ENCODE data around the gene MCL1. TPM values are rescaled to one million over a fixed set of nuclear protein-coding genes. Genes with fewer than 3 reads are reported as not detected.

Gene MCL1
- polyA plus RNA-seq, 1 of the 3 experiments (the other 2 are of a cell fraction), result 110 TPM

DNA sequence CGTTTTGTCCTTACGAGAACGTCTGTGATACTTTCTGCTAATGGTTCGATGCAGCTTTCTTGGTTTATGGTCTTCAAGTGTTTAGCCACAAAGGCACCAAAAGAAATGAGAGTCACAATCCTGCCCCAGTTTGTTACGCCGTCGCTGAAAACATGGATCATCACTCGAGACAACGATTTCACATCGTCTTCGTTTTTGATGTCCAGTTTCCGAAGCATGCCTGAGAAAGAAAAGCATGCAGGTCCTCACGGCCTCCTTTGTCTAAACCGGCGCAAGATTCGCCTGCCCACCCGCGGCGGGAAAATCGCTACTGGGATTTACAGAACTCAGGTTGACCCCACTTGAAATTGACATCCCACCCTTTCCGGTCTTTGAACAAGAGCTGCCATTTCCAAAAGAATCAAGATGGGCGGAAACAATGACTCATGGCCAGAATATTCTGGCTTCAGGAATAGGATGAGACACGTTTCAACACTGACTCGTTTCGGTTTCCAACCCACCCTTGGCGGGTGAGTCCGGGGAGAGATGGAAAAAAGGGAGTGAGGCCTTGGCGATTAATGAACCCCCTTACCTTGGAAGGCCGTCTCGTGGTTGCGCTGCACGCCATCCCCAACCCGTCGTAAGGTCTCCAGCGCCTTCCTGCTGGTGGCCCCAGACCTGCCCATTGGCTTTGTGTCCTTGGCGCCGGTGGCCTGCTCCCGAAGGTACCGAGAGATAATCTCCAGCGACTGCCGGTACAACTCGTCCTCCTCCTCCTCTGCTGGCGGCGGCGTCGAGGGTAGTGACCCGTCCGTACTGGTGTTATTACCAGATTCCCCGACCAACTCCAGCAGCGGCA, 919 bp downstream of the MCL1 start:
- no peaks in the 10 kb centered on the region for H3K27me3 ChIP-seq (ENCODE audit: insufficient read depth)
- H3F3A ChIP-seq (replicated peaks; ENCODE audit: insufficient read depth), result peaks cover 60% of the 10 kb centered on the region
- DNase-seq, result peak; percentile 27
- WGBS (ENCODE audit: low lambda C conversion rate), result under 1% methylated on average over 43 of the region's 50 CpGs
- CTCF ChIA-PET, result interaction anchor here (1.1 to 13.4 kb wide), 3 partner anchors 17 to 62 kb away, joined by 3 to 142 read pairs (median 4); partner anchors contain the start of gene FALEC
- H3K4me1 ChIP-seq (ENCODE audit: control insufficient read depth in 1 of 2, insufficient read depth in 2 of 2, low read depth in 1 of 2, low read length in 1 of 2), result peaks cover 14 to 28% of the 10 kb centered on the region in 2 experiments; a peak in 3 of 4 replicates
- H2AFZ ChIP-seq (ENCODE audit: low read depth), result no peak overlapping the region
- H3K4me2 ChIP-seq, result peak overlapping the region; percentile 89
- H3K79me2 ChIP-seq (ENCODE audit: insufficient read depth), result peaks cover 84% of the 10 kb centered on the region
- H3K4me3 ChIP-seq (ENCODE audit: low read depth in 2 of 2, low read length in 1 of 2), result peak overlapping the region; percentile 95 to 98
- H3K9me3 ChIP-seq, result no peaks in the 10 kb centered on the region
- no peaks in the 10 kb centered on the region for H3K9me2 ChIP-seq
- POLR2A ChIA-PET, result interaction anchor here (0.6 to 7.0 kb wide), 10 partner anchors 8 to 427 kb away, joined by 3 to 149 read pairs (median 4); partner anchors contain the start of genes APH1A and ENSA
- H3K9ac ChIP-seq, result peak overlapping the region; percentile 100
- peak overlapping the region; percentile 97 to 100 for H3K27ac ChIP-seq (ENCODE audit: low read depth in 2 of 2, low read length in 1 of 2)
- peaks cover 56% of the 10 kb centered on the region for H4K20me1 ChIP-seq (ENCODE audit: insufficient read depth)
- peaks cover 46 to 56% of the 10 kb centered on the region in 2 experiments for H3K36me3 ChIP-seq (replicated peaks in 1 of 2; ENCODE audit: control insufficient read depth in 1 of 2, insufficient read depth in 2 of 2, low read length in 1 of 2)
- TF ChIP-seq YY1 (IDR thresholded peaks at IDR 0.05; ENCODE audit: low read depth), result peak; percentile 73; the same call in 1 of the 2 replicates
- TF ChIP-seq, protein P1, sequence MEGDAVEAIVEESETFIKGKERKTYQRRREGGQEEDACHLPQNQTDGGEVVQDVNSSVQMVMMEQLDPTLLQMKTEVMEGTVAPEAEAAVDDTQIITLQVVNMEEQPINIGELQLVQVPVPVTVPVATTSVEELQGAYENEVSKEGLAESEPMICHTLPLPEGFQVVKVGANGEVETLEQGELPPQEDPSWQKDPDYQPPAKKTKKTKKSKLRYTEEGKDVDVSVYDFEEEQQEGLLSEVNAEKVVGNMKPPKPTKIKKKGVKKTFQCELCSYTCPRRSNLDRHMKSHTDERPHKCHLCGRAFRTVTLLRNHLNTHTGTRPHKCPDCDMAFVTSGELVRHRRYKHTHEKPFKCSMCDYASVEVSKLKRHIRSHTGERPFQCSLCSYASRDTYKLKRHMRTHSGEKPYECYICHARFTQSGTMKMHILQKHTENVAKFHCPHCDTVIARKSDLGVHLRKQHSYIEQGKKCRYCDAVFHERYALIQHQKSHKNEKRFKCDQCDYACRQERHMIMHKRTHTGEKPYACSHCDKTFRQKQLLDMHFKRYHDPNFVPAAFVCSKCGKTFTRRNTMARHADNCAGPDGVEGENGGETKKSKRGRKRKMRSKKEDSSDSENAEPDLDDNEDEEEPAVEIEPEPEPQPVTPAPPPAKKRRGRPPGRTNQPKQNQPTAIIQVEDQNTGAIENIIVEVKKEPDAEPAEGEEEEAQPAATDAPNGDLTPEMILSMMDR (IDR thresholded peaks at IDR 0.05), result no peak
- TF ChIP-seq RFX5 (IDR thresholded peaks at IDR 0.05; ENCODE audit: low read length), result no peak
- 0 out of 2 replicates have a peak, but pooled peaks have one; percentile 42 for TF ChIP-seq MEF2A (IDR thresholded peaks at IDR 0.05; ENCODE audit: borderline replicate concordance, low read depth)
- TF ChIP-seq MXI1 (IDR thresholded peaks at IDR 0.05; ENCODE audit: low read depth, low read length), result peak; percentile 13; the same call in 1 of the 2 replicates
- TF ChIP-seq, protein P2, sequence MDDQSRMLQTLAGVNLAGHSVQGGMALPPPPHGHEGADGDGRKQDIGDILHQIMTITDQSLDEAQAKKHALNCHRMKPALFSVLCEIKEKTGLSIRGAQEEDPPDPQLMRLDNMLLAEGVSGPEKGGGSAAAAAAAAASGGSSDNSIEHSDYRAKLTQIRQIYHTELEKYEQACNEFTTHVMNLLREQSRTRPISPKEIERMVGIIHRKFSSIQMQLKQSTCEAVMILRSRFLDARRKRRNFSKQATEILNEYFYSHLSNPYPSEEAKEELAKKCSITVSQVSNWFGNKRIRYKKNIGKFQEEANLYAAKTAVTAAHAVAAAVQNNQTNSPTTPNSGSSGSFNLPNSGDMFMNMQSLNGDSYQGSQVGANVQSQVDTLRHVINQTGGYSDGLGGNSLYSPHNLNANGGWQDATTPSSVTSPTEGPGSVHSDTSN (IDR thresholded peaks at IDR 0.05), result peak; percentile 71
- peak; percentile 44; the same call in 1 of the 2 replicates for TF ChIP-seq GABPA (IDR thresholded peaks at IDR 0.05; ENCODE audit: low read depth)
- TF ChIP-seq CHD2 (IDR thresholded peaks at IDR 0.05; ENCODE audit: low read length, partially characterized antibody), result no peak
- TF ChIP-seq TEAD4 (IDR thresholded peaks at IDR 0.05; ENCODE audit: borderline replicate concordance, insufficient read depth), result peak; percentile 74
- peak; percentile 87 for TF ChIP-seq JUND (IDR thresholded peaks at IDR 0.05)
- TF ChIP-seq, protein P3, sequence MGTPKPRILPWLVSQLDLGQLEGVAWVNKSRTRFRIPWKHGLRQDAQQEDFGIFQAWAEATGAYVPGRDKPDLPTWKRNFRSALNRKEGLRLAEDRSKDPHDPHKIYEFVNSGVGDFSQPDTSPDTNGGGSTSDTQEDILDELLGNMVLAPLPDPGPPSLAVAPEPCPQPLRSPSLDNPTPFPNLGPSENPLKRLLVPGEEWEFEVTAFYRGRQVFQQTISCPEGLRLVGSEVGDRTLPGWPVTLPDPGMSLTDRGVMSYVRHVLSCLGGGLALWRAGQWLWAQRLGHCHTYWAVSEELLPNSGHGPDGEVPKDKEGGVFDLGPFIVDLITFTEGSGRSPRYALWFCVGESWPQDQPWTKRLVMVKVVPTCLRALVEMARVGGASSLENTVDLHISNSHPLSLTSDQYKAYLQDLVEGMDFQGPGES (IDR thresholded peaks at IDR 0.05; ENCODE audit: low read depth, low read length), result no peak
- TF ChIP-seq EP300 (IDR thresholded peaks at IDR 0.05; ENCODE audit: borderline replicate concordance in 1 of 2, low read depth in 1 of 2, low read length in 1 of 2), result no peak
- no peak for TF ChIP-seq GATA2 (CRISPR knock-in tag; IDR thresholded peaks at IDR 0.05)
- TF ChIP-seq EZH2phosphoT487 (IDR thresholded peaks at IDR 0.05; ENCODE audit: borderline replicate concordance, low read depth), result no peak; the same call in 1 of the 2 replicates
- TF ChIP-seq USF1 (IDR thresholded peaks at IDR 0.05; ENCODE audit: borderline replicate concordance, low read depth), result no peak
- TF ChIP-seq MAX (IDR thresholded peaks at IDR 0.05; ENCODE audit: low read depth), result peak; percentile 80
- TF ChIP-seq RCOR1 (IDR thresholded peaks at IDR 0.05; ENCODE audit: low read length), result no peak
- TF ChIP-seq, protein P4, sequence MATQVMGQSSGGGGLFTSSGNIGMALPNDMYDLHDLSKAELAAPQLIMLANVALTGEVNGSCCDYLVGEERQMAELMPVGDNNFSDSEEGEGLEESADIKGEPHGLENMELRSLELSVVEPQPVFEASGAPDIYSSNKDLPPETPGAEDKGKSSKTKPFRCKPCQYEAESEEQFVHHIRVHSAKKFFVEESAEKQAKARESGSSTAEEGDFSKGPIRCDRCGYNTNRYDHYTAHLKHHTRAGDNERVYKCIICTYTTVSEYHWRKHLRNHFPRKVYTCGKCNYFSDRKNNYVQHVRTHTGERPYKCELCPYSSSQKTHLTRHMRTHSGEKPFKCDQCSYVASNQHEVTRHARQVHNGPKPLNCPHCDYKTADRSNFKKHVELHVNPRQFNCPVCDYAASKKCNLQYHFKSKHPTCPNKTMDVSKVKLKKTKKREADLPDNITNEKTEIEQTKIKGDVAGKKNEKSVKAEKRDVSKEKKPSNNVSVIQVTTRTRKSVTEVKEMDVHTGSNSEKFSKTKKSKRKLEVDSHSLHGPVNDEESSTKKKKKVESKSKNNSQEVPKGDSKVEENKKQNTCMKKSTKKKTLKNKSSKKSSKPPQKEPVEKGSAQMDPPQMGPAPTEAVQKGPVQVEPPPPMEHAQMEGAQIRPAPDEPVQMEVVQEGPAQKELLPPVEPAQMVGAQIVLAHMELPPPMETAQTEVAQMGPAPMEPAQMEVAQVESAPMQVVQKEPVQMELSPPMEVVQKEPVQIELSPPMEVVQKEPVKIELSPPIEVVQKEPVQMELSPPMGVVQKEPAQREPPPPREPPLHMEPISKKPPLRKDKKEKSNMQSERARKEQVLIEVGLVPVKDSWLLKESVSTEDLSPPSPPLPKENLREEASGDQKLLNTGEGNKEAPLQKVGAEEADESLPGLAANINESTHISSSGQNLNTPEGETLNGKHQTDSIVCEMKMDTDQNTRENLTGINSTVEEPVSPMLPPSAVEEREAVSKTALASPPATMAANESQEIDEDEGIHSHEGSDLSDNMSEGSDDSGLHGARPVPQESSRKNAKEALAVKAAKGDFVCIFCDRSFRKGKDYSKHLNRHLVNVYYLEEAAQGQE (IDR thresholded peaks at IDR 0.05; ENCODE audit: low read depth, low read length), result no peak
- peak; percentile 80 for TF ChIP-seq SIN3A (IDR thresholded peaks at IDR 0.05; ENCODE audit: borderline replicate concordance, low read depth, low read length)
- TF ChIP-seq NRF1 (IDR thresholded peaks at IDR 0.05; ENCODE audit: low read depth, low read length), result no peak
- peak; percentile 75; the same call in 1 of the 2 replicates for TF ChIP-seq RXRA (IDR thresholded peaks at IDR 0.05; ENCODE audit: borderline replicate concordance, low read depth)
- no peak for TF ChIP-seq FOXM1 (IDR thresholded peaks at IDR 0.05; ENCODE audit: low read depth)
- TF ChIP-seq TCF12 (IDR thresholded peaks at IDR 0.05), result peak; percentile 66
